ENCODE data around the gene AFAP1. TPM values are rescaled to one million over a fixed set of nuclear protein-coding genes. Genes with fewer than 3 reads are reported as not detected.
A peak's percentile ranks its signal among the peaks of the same experiment; 100 is the strongest.

Gene AFAP1
- total RNA-seq, 1 donor from 2014 or later = 0.24 TPM

GRCh38 chr4:7761312-7761711, 178.3 kb downstream of the AFAP1 start:
- ChIA-PET CTCF (interaction anchor here (1.4 kb wide), 1 partner anchor 41 kb away, joined by 4 read pairs; no protein-coding TSS in a partner anchor), POLR2A (no interaction called here)
- intact Hi-C loops (cut with micrococcal nuclease) = loop anchor here (1.0 kb wide), 1 partner anchor 41 kb away; no protein-coding TSS in a partner anchor

GRCh38 chr4:7760706-7761105, 179.0 kb downstream of the AFAP1 start:
- ChIA-PET POLR2A (no interaction called here), CTCF (no interaction called here)
- intact Hi-C loops (cut with micrococcal nuclease) = loop anchor here (1.0 kb wide), 1 partner anchor 42 kb away; no protein-coding TSS in a partner anchor
- H3K4me1 Mint-ChIP-seq = peaks cover 3% of the 10 kb centered on the region
- H3K4me3 Mint-ChIP-seq = no peak overlapping the region
- H3K27me3 Mint-ChIP-seq = peaks cover 5% of the 10 kb centered on the region
- no peaks in the 10 kb centered on the region for H3K36me3 Mint-ChIP-seq (ENCODE audit: low read depth)
- ATAC-seq (ENCODE audit: low read depth) = no peak
- H3K27ac Mint-ChIP-seq = no peak overlapping the region
- no peak for TF ChIP-seq CTCF (IDR thresholded peaks at IDR 0.05)
- H3K9me3 Mint-ChIP-seq = no peaks in the 10 kb centered on the region
- no peak for DNase-seq

More at GRCh38 chr4:7761312-7761711, 178.3 kb downstream of the AFAP1 start:
- H3K9me3 Mint-ChIP-seq = no peaks in the 10 kb centered on the region
- no peak for TF ChIP-seq CTCF (IDR thresholded peaks at IDR 0.05)
- peaks cover 5% of the 10 kb centered on the region for H3K27me3 Mint-ChIP-seq
- H3K36me3 Mint-ChIP-seq (ENCODE audit: low read depth) = no peaks in the 10 kb centered on the region
- DNase-seq (no peak), ATAC-seq (ENCODE audit: low read depth) (no peak)
- H3K4me3 Mint-ChIP-seq = no peak overlapping the region
- H3K4me1 Mint-ChIP-seq = peaks cover 3% of the 10 kb centered on the region
- no peak overlapping the region for H3K27ac Mint-ChIP-seq

- Mint-ChIP-seq H3K9me3 (no peaks in the 10 kb centered on the region), H3K27me3 (peaks cover 5% of the 10 kb centered on the region), H3K4me3 (no peak overlapping the region), H3K4me1 (peaks cover 3% of the 10 kb centered on the region), H3K27ac (no peak overlapping the region), H3K36me3 (ENCODE audit: low read depth) (no peaks in the 10 kb centered on the region)
- TF ChIP-seq CTCF (IDR thresholded peaks at IDR 0.05) = no peak
- intact Hi-C loops (cut with micrococcal nuclease) = no loop called here
- POLR2A ChIA-PET = no interaction called here
- DNase-seq (no peak), ATAC-seq (ENCODE audit: low read depth) (no peak)
- CTCF ChIA-PET = no interaction called here
Measured at GRCh38 chr4:7760228-7760627, 179.4 kb downstream of the AFAP1 start.

GRCh38 chr4:7759635-7760034, 180.0 kb downstream of the AFAP1 start:
- Mint-ChIP-seq H3K27ac (no peak overlapping the region), H3K4me3 (peak overlapping the region; percentile 4), H3K4me1 (peaks cover 3% of the 10 kb centered on the region), H3K9me3 (no peaks in the 10 kb centered on the region), H3K36me3 (ENCODE audit: low read depth) (no peaks in the 10 kb centered on the region), H3K27me3 (peaks cover 6% of the 10 kb centered on the region)
- DNase-seq = no peak
- ChIA-PET POLR2A (no interaction called here), CTCF (no interaction called here)
- intact Hi-C loops (cut with micrococcal nuclease) = no loop called here
- no peak for ATAC-seq (ENCODE audit: low read depth)
- no peak for TF ChIP-seq CTCF (IDR thresholded peaks at IDR 0.05)

GRCh38 chr4:7759216-7759615, 180.4 kb downstream of the AFAP1 start:
- Mint-ChIP-seq H3K9me3 (no peaks in the 10 kb centered on the region), H3K27ac (no peak overlapping the region), H3K27me3 (peaks cover 9% of the 10 kb centered on the region), H3K36me3 (ENCODE audit: low read depth) (no peaks in the 10 kb centered on the region), H3K4me1 (peaks cover 3% of the 10 kb centered on the region), H3K4me3 (peak overlapping the region; percentile 4)
- intact Hi-C loops (cut with micrococcal nuclease) = no loop called here
- POLR2A ChIA-PET = no interaction called here
- no peak for TF ChIP-seq CTCF (IDR thresholded peaks at IDR 0.05)
- ATAC-seq (ENCODE audit: low read depth) = no peak
- CTCF ChIA-PET = no interaction called here
- no peak for DNase-seq
